HEK293 (cell line): ENCODE data around the gene ISYNA1.

Experiments
- CTCF ChIA-PET: fragments of 350-600 bp; formaldehyde crosslinking; extraction: SDS; loops from one replicate; lab custom pipeline; 2021; ENCODE audit warnings: antibody characterized with exemption; lab: Yijun Ruan, JAX
- POLR2A ChIA-PET: fragments of 300-600 bp; formaldehyde crosslinking; extraction: SDS; loops from one replicate; lab custom pipeline; 2020; ENCODE audit warnings: antibody characterized with exemption, inconsistent platforms; lab: Yijun Ruan, JAX
- H3K27ac ChIP-seq: fragments of 200-500 bp; sonication (Bioruptor generic); 2 replicates; pipeline ENCODE4 v1.5.1; 2014; ENCODE audit warnings: low read depth, low read length, control low read depth, inconsistent platforms; ENCODE audit errors: extremely low read depth
- H3K36me3 ChIP-seq, 2 experiments: fragments of 200-500 bp in 1 of 2; sonication (Bioruptor generic) in 1 of 2; 1 replicate in 1 of 2; 2 replicates in 1 of 2; pipeline ENCODE4 v1.5.1; 2014 to 2017; ENCODE audit warnings: inconsistent platforms in 2 of 2, low read length in 2 of 2; ENCODE audit not compliant: control insufficient read depth in 2 of 2, insufficient read depth in 1 of 2
- H3K4me1 ChIP-seq: fragments of 200-500 bp; sonication (Bioruptor generic); 2 replicates; pipeline ENCODE4 v1.5.1; 2014; ENCODE audit warnings: mild to moderate bottlenecking, low read length, inconsistent platforms; ENCODE audit not compliant: control insufficient read depth, insufficient read depth
- H3K4me3 ChIP-seq: 2 replicates; pipeline ENCODE4 v1.5.1; 2011; ENCODE audit warnings: low read depth, mild to moderate bottlenecking, control low read depth, low read length, moderate library complexity
- H3K9me3 ChIP-seq: fragments of 200-500 bp; sonication (Bioruptor generic); 2 replicates; pipeline ENCODE4 v1.5.1; 2014; ENCODE audit warnings: low read depth, low read length, inconsistent platforms; ENCODE audit not compliant: control insufficient read depth, insufficient read depth
- BCL11B ChIP-seq: fragments of 450-650 bp; formaldehyde crosslinking; IDR thresholded peaks from 2 replicates; pipeline ENCODE4 v1.5.1; 2016; ENCODE audit warnings: low read depth, missing biosample characterization, missing genetic modification characterization
- GLIS1 ChIP-seq: fragments of 450-650 bp; formaldehyde crosslinking; IDR thresholded peaks from 2 replicates; pipeline ENCODE4 v1.5.1; 2016; ENCODE audit warnings: missing biosample characterization, missing genetic modification characterization
- GLIS2 ChIP-seq: fragments of 450-650 bp; formaldehyde crosslinking; IDR thresholded peaks from 2 replicates; pipeline ENCODE4 v1.5.1; 2016; ENCODE audit warnings: missing biosample characterization, missing genetic modification characterization
- HIC1 ChIP-seq: fragments of 450-650 bp; formaldehyde crosslinking; IDR thresholded peaks from 2 replicates; pipeline ENCODE4 v1.5.1; 2016; ENCODE audit warnings: missing biosample characterization, missing genetic modification characterization
- PATZ1 ChIP-seq: fragments of 450-650 bp; formaldehyde crosslinking; IDR thresholded peaks from 2 replicates; pipeline ENCODE4 v1.5.1; 2016; ENCODE audit warnings: missing biosample characterization, missing genetic modification characterization
- PRDM4 ChIP-seq: fragments of 450-650 bp; formaldehyde crosslinking; IDR thresholded peaks from 2 replicates; pipeline ENCODE4 v1.5.1; 2017; ENCODE audit warnings: missing biosample characterization, missing genetic modification characterization
- SCRT2 ChIP-seq: fragments of 450-650 bp; formaldehyde crosslinking; IDR thresholded peaks from 2 replicates; pipeline ENCODE4 v1.5.1; 2016; ENCODE audit warnings: missing biosample characterization, missing genetic modification characterization
- YY2 ChIP-seq: fragments of 450-650 bp; formaldehyde crosslinking; IDR thresholded peaks from 2 replicates; pipeline ENCODE4 v1.5.1; 2016; ENCODE audit warnings: missing biosample characterization, missing genetic modification characterization
- ZEB2 ChIP-seq: fragments of 450-650 bp; formaldehyde crosslinking; IDR thresholded peaks from 2 replicates; pipeline ENCODE4 v1.5.1; 2016; ENCODE audit warnings: missing biosample characterization, missing genetic modification characterization
- ZIC2 ChIP-seq: fragments of 450-650 bp; formaldehyde crosslinking; IDR thresholded peaks from 2 replicates; pipeline ENCODE4 v1.5.1; 2016; ENCODE audit warnings: missing biosample characterization, missing genetic modification characterization
- ZNF16 ChIP-seq: fragments of 450-650 bp; formaldehyde crosslinking; IDR thresholded peaks from 2 replicates; pipeline ENCODE4 v1.5.1; 2016; ENCODE audit warnings: low read depth, missing biosample characterization, missing genetic modification characterization
- ZNF518A ChIP-seq: fragments of 450-650 bp; formaldehyde crosslinking; conservative IDR thresholded peaks from 2 replicates; pipeline ENCODE4 v1.5.1; 2016; ENCODE audit warnings: low read depth, missing biosample characterization, missing genetic modification characterization
- ZNF549 ChIP-seq: fragments of 450-650 bp; IDR thresholded peaks from 2 replicates; pipeline ENCODE4 v1.5.1; 2018; ENCODE audit warnings: missing biosample characterization, missing genetic modification characterization, mild to moderate bottlenecking, inconsistent platforms, moderate library complexity
- ZNF785 ChIP-seq: fragments of 450-650 bp; formaldehyde crosslinking; IDR thresholded peaks from 2 replicates; pipeline ENCODE4 v1.5.1; 2016; ENCODE audit warnings: missing biosample characterization, missing genetic modification characterization

Gene ISYNA1

GRCh38 chr19:18430417-18431144, 7.4 kb downstream of the ISYNA1 start:
- Histone ChIP-seq H3K4me3 (no peak overlapping the region), H3K27ac (no peak overlapping the region), H3K9me3 (no peaks in the 10 kb centered on the region), H3K36me3 (peaks cover 5 to 14% of the 10 kb centered on the region in 2 experiments; a peak in 1 of 3 replicates), H3K4me1 (peaks cover 24% of the 10 kb centered on the region)
- CTCF ChIA-PET, result no interaction called here
- TF ChIP-seq ZIC2 (tag by site-specific recombination) (peak; percentile 10; the same call in 1 of the 2 replicates), ZNF549 (no peak), ZNF785 (tag by site-specific recombination) (no peak), YY2 (tag by site-specific recombination) (no peak), SCRT2 (0 out of 2 replicates have a peak, but pooled peaks have one; percentile 10), ZNF518A (tag by site-specific recombination) (no peak), HIC1 (tag by site-specific recombination) (peak; percentile 70; the same call in 1 of the 2 replicates), ZEB2 (tag by site-specific recombination) (peak; percentile 87), GLIS1 (tag by site-specific recombination) (0 out of 2 replicates have a peak, but pooled peaks have one; percentile 21), GLIS2 (tag by site-specific recombination) (peak; percentile 35; the same call in 1 of the 2 replicates), PATZ1 (peak; percentile 33; the same call in 1 of the 2 replicates), BCL11B (tag by site-specific recombination) (peak; percentile 85), ZNF16 (tag by site-specific recombination) (no peak), PRDM4 (tag by site-specific recombination) (peak; percentile 94)
- TF ChIP-seq, all 188 proteins: peak for 9
- POLR2A ChIA-PET, result no interaction called here
